Stimulated activated CD8-positive, alpha-beta memory T cell treated with anti-CD3 and anti-CD28 coated beads, Interleukin-4, amount 100 ng/mL, for 4 hours (primary cell): Measurements from ENCODE around the gene OCSTAMP.

ENCODE experiments used
- DNase-seq, 2 donors: peaks; one replicate each; pipeline ENCODE4 v3.0.0-alpha.2; 2020; ENCODE audit warnings: low read depth in 2 of 2, low spot score in 1 of 2

OCSTAMP gene

GRCh38 chr20:46520976-46521579 lies 29.4 kb downstream of the OCSTAMP start:
- peak; percentile 11 to 16 for DNase-seq

GRCh38 chr20:46520540-46520939 lies 29.9 kb downstream of the OCSTAMP start:
- no peak for DNase-seq

DNA sequence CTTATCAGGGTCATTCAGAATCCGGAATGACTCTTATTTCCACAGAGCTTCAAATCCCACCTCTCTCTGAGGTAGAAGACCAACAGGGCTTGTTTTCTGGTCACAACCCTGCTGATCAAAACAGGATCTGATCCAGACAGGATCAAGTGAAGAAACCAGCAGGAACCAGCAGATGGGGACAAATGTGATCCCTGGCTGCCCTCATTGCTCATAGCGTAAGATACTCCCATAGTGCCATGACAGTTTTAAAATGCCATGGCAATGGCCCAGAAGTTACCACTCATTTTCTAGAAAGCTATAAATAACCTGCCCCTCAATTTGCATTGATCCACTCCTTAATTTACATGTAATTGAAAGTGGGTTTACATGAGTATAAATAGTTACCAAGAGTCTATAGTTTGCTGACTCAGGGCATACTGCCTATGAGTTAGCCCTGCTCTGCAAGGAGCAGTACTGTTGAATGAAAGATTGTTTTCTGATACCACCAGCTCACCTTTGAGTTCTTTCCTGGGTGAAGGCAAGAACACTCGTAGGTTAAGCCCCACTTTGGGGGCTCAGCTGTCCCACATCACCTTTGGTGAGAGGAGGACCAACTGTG lies 30.9 kb downstream of the OCSTAMP start:
- no peak for DNase-seq

DNA sequence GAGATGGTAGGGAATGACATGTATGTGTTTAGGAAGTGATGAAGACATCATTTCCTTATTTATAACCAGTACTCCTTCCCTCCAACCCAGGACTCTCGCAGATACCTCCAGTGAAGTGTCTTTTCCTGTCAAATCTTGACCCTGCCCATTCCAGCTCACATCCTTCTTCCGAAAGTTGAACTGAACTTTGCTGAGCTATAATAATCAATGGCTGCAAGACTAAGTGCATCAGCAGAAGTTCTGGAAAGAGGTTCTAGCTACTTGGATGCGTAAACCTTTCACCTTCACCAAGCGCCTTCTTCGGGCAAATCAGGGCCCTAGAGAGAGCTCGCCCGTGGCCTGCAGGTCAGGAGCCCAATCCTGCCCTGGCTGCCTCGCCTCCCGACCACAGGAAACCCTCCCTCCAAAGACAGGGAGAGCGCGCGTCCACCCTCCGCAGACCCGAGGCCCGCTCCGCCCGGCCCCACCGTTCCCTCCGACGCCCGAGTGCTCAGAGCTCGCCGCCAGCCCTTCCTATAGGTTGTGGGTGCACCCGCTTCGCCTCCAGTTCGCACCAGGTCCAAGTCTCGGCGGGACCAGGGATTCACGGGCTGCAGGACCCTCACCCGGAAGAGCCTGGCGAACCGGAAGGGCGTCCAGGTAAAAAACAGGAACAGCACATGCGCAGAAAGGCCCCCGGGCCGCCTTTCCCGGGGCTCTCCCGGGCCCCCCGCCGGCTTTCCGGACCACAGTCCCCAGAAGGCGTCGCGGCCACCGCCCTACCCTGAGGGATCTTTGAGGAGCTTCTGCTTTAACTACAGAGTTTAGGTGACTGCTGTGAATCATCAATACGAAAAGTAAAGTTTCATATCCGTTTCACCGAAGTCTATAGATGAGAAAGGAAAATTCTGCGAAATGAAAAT lies 37.3 kb downstream of the OCSTAMP start, which contains the start of gene ZNF334:
TSS of gene ZNF334 (minus strand) at position 617 of the 902 bp plus-strand sequence. CDS start 1,457 bp downstream, outside the sequence.
- no peak for DNase-seq

- no peak for DNase-seq
These were observed 40.9 kb downstream of the OCSTAMP start for GRCh38 chr20:46509523-46509922.

- no peak for DNase-seq
These were observed 42.6 kb downstream of the OCSTAMP start for GRCh38 chr20:46507760-46508407.

GRCh38 chr20:46505506-46505905 lies 44.9 kb downstream of the OCSTAMP start:
- DNase-seq = no peak

GRCh38 chr20:46501961-46502360 lies 48.5 kb downstream of the OCSTAMP start:
- DNase-seq = no peak

GRCh38 chr20:46501337-46501942 lies 49.0 kb downstream of the OCSTAMP start:
- no peak for DNase-seq

DNA sequence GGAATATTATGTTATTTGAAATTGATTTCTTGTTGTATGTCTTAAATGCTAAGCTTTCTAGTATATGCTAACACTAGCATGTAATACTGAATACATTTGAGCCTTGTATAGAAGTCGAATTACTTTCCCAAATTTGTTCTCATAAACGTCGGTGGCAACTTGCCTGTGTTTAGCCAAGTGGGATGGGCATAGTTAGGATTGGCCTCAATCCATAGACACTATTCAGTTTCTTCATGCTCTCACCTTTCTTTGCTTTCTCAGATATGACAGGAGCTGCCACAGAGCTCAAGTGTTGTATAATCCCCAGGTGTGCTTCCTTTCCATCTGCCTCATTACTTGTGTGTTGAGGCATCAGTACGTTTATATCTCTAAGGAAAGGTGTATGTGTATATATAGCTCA lies 56.4 kb downstream of the OCSTAMP start:
- DNase-seq = no peak

DNA sequence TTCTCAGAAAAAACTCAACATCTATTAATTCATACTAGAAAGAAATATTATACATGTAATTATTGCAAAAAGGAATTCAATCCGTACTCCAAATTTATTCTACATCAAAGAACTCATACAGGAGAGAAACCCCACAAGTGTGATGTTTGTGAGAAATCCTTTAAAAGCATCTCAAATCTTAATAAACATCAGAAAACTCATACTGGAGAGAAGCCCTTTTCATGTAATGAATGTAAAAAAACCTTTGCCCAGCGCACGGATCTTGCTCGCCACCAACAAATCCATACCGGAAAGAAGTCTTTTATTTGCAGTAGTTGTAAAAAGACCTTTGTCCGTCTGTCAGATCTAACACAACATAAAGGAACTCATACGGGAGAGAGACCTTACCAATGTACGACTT lies 59.1 kb downstream of the OCSTAMP start:
- no peak for DNase-seq
